Transverse colon (tissue), 3 donors: ENCODE data around the gene KCNC4.

Experiments
- EP300 ChIP-seq: sonication (generic); formaldehyde crosslinking; IDR thresholded peaks from one replicate; pipeline ENCODE4 v1.6.1; 2017; ENCODE audit warnings: antibody characterized with exemption, low read depth
- POLR2AphosphoS5 ChIP-seq, 3 donors: sonication (generic); formaldehyde crosslinking; IDR thresholded peaks; one replicate each; pipeline ENCODE4 v1.6.1; 2016; ENCODE audit warnings: antibody characterized with exemption in 3 of 3

GRCh38 chr1:110197905-110198629, 12.0 kb upstream of the KCNC4 start:
- TF ChIP-seq POLR2AphosphoS5 (IDR thresholded peaks at IDR 0.05) (no peak), EP300 (no peak)
